Chondrocyte (in vitro differentiated cells): ENCODE data around the gene CREG2. TPM values are rescaled to one million over a fixed set of nuclear protein-coding genes. Genes with fewer than 3 reads are reported as not detected.

Source experiments
- DNase-seq: peaks from one replicate; pipeline ENCODE4 v3.0.0; 2021; ENCODE audit warnings: mixed read lengths, low spot score
- H3K27ac Mint-ChIP-seq: one replicate; pipeline ENCODE4 v1.8.0; 2021; ENCODE audit warnings: mild to moderate bottlenecking, moderate library complexity, mixed read lengths; ENCODE audit not compliant: unreplicated experiment
- H3K27me3 Mint-ChIP-seq: 2 replicates; pipeline ENCODE4 v1.8.0; 2021; ENCODE audit warnings: low read depth, mixed read lengths
- H3K36me3 Mint-ChIP-seq: 2 replicates; pipeline ENCODE4 v1.8.0; 2021; ENCODE audit warnings: low read depth, mixed read lengths
- H3K4me1 Mint-ChIP-seq: 2 replicates; pipeline ENCODE4 v1.8.0; 2021; ENCODE audit warnings: low read depth, mild to moderate bottlenecking, mixed read lengths
- H3K4me3 Mint-ChIP-seq: one replicate; pipeline ENCODE4 v1.8.0; 2021; ENCODE audit warnings: mild to moderate bottlenecking, moderate library complexity, mixed read lengths; ENCODE audit not compliant: unreplicated experiment
- H3K9me3 Mint-ChIP-seq: 2 replicates; pipeline ENCODE4 v1.8.0; 2021; ENCODE audit warnings: low read depth, mixed read lengths
- microRNA-seq: library from miRNA; unstranded; fragments of <30 nt; microRNA quantifications from one replicate; pipeline ENCODE4 v1.2.0, GENCODE V29; 2020; ENCODE audit warnings: borderline number of aligned reads
- total RNA-seq: library from RNA; stranded (reverse); gene quantifications from 3 replicates; pipeline ENCODE4 v1.2.1, GENCODE V29; 2021
- TF ChIP-seq, protein P1 (sequence below): fragments of 200-600 bp; sonication (generic); IDR thresholded peaks from 2 replicates; pipeline ENCODE4 v1.5.0; 2021; ENCODE audit warnings: antibody characterized with exemption, mild to moderate bottlenecking, moderate library complexity

Gene CREG2
- total RNA-seq, 1 donor from 2014 or later: not detected

DNA sequence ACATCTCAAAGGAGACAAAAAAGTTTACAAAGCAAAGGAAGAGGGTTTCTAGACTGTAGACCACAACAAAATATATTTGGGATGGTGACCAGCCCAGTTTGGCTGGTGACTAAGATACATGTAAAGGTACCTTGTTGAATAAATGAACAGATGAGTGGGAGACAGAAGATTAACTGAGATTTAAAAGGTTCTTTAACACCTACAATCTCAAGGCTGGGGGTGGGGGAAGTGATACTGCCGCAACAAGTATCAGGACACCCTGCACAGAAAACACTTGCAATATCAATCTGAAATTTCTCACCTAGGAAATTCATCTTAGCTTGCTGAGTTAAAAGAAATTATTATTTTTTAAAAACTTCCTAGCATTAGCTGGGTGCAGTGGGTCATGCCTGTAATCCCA is 87.1 kb downstream of the CREG2 start:
- H3K9me3 Mint-ChIP-seq: no peaks in the 10 kb centered on the region
- H3K4me1 Mint-ChIP-seq: peaks cover 53% of the 10 kb centered on the region
- TF ChIP-seq, protein P1, sequence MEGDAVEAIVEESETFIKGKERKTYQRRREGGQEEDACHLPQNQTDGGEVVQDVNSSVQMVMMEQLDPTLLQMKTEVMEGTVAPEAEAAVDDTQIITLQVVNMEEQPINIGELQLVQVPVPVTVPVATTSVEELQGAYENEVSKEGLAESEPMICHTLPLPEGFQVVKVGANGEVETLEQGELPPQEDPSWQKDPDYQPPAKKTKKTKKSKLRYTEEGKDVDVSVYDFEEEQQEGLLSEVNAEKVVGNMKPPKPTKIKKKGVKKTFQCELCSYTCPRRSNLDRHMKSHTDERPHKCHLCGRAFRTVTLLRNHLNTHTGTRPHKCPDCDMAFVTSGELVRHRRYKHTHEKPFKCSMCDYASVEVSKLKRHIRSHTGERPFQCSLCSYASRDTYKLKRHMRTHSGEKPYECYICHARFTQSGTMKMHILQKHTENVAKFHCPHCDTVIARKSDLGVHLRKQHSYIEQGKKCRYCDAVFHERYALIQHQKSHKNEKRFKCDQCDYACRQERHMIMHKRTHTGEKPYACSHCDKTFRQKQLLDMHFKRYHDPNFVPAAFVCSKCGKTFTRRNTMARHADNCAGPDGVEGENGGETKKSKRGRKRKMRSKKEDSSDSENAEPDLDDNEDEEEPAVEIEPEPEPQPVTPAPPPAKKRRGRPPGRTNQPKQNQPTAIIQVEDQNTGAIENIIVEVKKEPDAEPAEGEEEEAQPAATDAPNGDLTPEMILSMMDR: no peak
- no peak overlapping the region for H3K4me3 Mint-ChIP-seq
- H3K27me3 Mint-ChIP-seq: no peaks in the 10 kb centered on the region
- H3K27ac Mint-ChIP-seq: no peak overlapping the region
- H3K36me3 Mint-ChIP-seq: peaks cover 2% of the 10 kb centered on the region
- no peak for DNase-seq

DNA sequence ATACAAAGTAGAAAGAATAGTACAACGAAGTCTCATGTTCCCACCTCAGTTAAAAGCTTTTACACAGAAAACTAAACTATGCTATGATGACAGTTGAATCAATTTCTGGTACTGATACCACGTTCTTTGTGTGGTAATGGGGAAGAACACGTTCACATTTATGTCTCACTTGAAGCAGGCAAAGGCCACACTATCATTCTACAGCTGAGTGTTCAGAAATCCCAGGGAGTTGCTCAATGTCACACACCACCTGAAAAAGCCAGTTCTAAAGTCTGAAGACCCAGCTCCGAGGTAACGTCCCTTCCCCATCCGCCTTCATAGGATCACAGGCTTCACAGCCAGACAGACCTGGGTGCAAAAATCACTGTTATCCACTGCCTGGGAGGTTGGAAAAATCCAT is 87.7 kb downstream of the CREG2 start:
- TF ChIP-seq, protein P1: no peak
- Mint-ChIP-seq H3K36me3 (peaks cover 2% of the 10 kb centered on the region), H3K4me3 (no peak overlapping the region), H3K4me1 (peaks cover 47% of the 10 kb centered on the region), H3K9me3 (no peaks in the 10 kb centered on the region), H3K27ac (no peak overlapping the region), H3K27me3 (no peaks in the 10 kb centered on the region)
- no peak for DNase-seq

DNA sequence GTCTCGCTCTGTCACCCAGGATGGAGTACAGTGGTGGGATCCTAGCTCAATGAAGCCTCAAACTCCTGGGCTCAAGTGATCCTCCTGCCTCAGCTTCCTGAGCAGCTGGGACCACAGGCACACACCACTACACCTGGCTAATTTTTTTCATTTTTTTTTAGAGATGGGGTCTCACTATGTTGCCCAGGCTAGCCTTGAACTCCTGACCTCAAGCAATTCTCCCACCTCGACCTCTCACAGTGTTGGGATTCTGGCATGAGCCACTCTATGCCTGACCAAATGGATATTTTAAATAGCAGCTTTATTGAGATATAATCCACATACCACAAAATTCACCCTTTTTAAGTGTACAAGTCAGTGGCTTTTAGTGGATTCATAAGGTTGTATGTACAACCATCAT is 89.9 kb downstream of the CREG2 start:
- DNase-seq: no peak
- Mint-ChIP-seq H3K9me3 (no peaks in the 10 kb centered on the region), H3K36me3 (peaks cover under 1% of the 10 kb centered on the region), H3K27me3 (no peaks in the 10 kb centered on the region), H3K27ac (no peak overlapping the region), H3K4me1 (peaks cover 40% of the 10 kb centered on the region), H3K4me3 (no peak overlapping the region)
- TF ChIP-seq, protein P1: no peak

DNA sequence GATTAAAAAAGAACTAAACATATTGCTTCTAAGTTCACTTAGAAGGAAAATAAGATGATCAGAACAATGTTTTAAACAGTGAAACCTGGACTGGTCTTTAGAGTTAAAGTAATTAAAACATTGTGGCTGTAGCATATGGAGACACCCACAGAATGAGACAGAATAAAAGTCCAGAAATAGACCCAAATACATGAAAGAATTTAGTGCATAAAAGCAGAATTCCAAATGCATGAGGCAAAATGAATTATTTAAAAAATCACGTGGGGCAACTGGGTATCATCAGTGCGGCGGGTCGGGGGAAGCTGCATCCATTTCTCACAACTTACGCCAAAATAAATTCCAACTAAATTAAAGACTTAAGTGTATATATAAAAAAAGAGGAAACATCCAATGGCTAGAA is 90.9 kb downstream of the CREG2 start:
- no peaks in the 10 kb centered on the region for H3K9me3 Mint-ChIP-seq
- H3K4me1 Mint-ChIP-seq: peaks cover 33% of the 10 kb centered on the region
- no peaks in the 10 kb centered on the region for H3K36me3 Mint-ChIP-seq
- peak overlapping the region; percentile 46 for H3K27ac Mint-ChIP-seq
- TF ChIP-seq, protein P1: no peak
- no peak overlapping the region for H3K4me3 Mint-ChIP-seq
- no peaks in the 10 kb centered on the region for H3K27me3 Mint-ChIP-seq
- no peak for DNase-seq

DNA sequence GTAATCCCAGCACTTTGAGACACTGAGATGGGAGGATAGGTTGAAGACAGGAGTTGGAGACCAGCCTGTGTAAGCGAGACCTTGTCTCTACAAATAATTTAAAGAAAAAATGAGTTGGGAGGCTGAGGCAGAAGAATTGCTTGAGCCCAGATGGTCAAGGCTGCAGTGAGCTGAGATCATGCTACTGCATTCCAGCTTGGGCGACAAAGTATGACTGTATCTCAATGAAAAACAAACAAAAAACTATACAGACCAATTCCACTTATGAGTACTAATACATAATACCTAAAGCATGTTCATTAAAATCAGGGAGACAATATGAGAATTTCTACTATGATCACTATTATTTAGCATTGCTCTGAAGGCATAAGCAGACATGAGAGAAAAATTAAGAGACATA is 91.4 kb downstream of the CREG2 start:
- H3K27me3 Mint-ChIP-seq: no peaks in the 10 kb centered on the region
- no peak for DNase-seq
- TF ChIP-seq, protein P1: no peak
- H3K27ac Mint-ChIP-seq: peak overlapping the region; percentile 46
- no peak overlapping the region for H3K4me3 Mint-ChIP-seq
- no peaks in the 10 kb centered on the region for H3K9me3 Mint-ChIP-seq
- no peaks in the 10 kb centered on the region for H3K36me3 Mint-ChIP-seq
- peaks cover 33% of the 10 kb centered on the region for H3K4me1 Mint-ChIP-seq

Small RNAs within 50 kb of the gene (microRNA-seq; reads per million reads assigned to microRNA genes)
- gene MIR5696: 1.7 reads per million

Other genes with a start within 250 kb of the CREG2 start
- gene TBC1D8, start 236.1 kb downstream of the CREG2 start, total RNA-seq: 6.2 to 8.2 TPM (median 7.3 TPM) in 3 replicates
- 28.5 to 37.4 TPM (median 31.3 TPM) in 3 replicates for gene CNOT11, start 134.6 kb downstream of the CREG2 start, total RNA-seq
- 26.2 to 28.3 TPM (median 26.8 TPM) in 3 replicates for gene RNF149, start 78.8 kb downstream of the CREG2 start, total RNA-seq
- not detected in 3 replicates for gene RFX8, start 87.6 kb upstream of the CREG2 start, total RNA-seq